HG03457 (cell line): ENCODE data around the gene NDUFA7.
"Not testable (repeated sequence)": the region's sequence is repeated elsewhere in the genome, so short reads cannot be mapped to it uniquely, and the experiment has no call there.

Source experiments
- ATAC-seq: cut with Tn5 transposase; IDR thresholded peaks from one replicate; pipeline ENCODE4 v1.9.1; 2021; ENCODE audit warnings: moderate number of reproducible peaks; ENCODE audit not compliant: unreplicated experiment

Gene NDUFA7

DNA sequence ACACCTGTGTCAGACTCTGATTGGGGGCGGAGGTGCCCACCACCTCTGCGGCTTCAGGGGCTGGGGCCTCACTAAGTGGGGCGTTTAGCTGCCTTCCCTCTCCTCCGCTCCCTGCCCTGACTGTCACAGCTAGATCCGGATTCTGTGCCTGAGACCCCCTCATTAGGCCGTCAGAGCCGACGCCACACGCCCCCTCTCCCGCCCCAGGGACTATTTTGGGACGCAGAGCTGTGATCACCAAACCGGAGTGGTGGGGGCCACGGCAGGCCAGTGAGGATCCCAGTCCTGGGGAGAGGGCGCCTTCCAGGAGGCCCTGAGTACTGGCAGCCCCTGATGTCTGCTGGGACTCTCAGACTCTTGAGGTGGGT is 21.1 kb upstream of the NDUFA7 start:
- no peak for ATAC-seq

DNA sequence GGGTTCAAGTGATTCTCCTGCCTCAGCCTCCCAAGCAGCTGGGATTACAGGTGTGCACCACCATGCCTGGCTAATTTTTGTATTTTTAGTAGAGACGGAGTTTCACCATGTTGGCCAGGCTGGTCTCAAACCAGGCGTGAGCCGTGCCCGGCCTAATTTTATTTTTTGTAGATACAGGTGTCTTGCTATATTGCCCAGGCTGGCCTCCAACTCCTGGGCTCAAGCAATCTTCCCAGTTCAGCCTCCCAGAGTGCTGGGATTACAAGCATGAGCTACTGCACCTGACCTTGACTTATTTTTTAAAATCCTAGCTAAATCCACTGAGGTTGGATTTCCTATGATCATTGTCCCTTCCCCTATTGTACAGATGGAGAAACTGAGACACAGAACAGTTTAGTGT is 20.3 kb upstream of the NDUFA7 start:
- ATAC-seq = not testable (repeated sequence)

DNA sequence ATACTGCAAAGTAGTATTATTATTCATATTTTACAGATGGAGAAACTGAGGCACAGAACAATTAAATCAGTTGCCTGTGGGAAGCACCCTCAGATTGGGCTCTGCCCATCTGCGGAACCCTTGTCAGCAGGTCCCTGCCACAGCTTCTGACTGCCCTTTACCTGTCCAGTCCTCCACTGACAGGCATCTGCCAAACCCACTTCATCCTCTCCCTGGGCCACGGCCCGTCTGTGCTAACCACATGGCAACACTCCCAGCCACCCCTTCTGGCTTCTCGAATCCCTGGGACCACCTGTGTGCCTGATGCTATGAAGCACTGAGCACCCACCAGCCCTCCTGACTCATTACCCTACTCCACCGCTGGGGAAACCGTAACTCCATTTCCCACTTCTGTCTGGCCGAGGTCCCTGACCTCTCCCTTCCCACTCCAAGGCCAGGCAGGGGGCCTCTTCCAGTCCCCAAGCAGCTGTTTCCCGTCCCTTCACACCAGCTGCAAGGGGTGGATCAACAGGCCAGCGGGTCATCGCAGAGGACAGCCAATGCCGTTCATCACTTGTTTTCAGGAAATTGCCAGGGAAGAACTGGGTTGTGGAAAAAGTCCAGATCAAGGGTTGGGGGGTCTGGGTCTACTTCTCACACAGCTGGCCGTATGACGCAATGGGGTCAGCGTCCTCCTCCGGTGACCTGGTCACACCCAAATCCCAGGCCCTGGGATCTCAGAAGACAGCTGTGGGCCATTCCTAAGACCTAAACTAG is 19.3 kb upstream of the NDUFA7 start:
- ATAC-seq = no peak

DNA sequence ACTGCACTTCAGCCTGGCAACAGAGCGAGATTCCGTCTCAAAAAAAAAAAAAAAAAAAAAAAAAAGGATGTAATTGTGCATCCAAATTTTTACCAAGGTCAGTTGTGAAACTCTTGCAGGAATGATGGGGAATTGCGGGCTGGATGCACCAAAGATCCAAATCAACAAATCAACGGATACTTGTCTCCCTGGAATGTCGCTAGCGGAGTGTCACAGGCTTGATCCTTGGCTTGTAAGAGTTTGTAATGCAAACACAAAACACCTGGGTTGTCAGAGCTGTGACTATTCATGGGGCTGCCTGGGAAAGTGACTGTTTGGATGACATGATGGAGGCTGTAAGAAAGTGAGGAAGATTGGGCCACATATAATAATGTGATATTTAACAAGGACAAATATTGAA is 17.7 kb upstream of the NDUFA7 start:
- ATAC-seq = no peak

DNA sequence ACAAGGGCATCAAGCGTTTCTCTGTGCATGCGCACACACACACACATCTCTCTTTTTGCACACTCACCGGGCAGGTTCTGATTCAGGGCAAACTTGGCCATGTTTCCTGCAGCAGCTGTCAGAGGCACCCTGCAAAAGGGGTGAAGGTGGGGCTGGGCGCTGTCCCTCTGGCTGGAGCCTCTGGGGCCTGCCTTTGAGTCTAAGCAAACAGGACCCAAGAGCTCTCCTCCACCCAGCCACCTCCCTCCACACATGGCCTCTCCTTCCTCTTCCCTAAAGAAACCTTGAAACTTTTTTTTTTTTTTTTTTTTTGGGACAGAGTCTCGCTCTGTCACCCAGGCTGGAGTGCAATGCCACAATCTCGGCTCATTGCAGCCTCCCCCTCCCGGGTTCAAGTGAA is 16.6 kb upstream of the NDUFA7 start:
- ATAC-seq = no peak

GRCh38 chr19:8336660-8337059 is 15.5 kb upstream of the NDUFA7 start:
- no peak for ATAC-seq

- no peak for ATAC-seq
Observed at GRCh38 chr19:8336072-8336569, 14.9 kb upstream of the NDUFA7 start.

DNA sequence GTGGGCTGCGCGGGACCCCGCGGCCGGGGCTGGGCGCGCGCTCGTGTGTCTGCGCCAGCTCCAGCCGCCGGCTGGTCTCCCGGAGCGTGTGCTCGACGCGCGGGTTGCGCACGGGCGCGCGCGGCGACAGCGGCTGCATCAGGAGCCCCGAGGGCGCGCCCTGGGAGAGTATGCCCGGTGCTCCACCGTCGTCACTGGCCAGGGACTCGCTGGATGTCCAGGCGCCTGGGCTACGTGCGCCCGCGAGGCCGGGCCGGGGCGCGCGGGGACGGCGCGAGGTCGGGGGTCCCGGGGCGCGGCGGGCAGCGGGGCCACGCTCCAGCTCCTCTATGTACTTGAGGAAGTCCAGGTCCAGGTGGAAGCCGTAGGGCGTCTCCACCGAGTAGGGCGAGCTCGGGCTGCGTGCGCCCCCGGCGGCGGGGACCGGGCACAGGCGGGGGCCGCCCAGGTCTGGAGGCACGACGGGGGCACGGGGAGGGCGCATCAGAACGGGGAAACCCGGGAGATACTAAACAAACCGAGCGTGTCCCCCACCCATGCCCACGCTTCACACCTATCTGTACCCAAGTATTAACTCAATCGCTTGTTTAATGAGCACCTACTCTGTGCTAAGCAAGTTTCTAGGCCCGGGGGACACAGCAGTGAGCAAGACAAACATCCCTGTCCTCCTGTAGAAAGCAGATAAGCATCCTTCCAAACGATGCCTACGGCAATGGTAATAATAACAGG is 14.3 kb upstream of the NDUFA7 start:
- no peak for ATAC-seq

GRCh38 chr19:8334458-8335342 is 13.5 kb upstream of the NDUFA7 start:
- ATAC-seq = no peak

DNA sequence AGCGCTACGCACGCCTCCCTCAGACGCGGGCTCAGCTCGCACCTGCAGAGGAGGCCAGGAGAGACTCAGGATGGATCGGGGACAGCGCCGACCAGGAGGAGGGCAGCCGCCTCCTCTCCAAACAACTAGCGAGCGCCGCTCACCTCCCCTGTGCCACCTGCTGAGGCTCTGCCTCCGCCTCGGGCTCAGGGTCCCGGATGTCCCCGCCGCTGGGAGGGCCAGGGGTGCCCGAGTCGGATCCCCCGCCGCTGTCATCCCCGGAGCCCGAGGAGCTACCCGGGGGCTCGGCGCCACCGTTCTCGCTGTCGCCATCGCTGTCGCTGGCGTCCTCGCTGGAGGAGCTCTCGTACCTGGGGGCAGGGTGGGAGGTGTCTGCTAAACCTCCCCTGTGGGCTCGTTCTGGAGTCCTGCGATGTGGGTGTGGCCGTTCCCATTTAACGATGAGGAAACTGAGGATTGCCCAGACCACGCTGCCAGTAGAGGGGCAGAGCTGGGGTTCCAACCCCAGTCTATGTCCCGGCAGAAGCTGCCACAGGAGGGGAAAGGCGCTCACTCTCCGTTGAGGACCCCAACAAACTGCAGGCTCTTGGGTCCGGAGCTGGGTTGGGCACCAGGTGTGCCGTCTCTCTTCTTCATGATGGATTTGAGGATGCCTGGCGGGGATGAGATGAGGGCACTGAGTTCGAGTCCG is 12.7 kb upstream of the NDUFA7 start:
- ATAC-seq = no peak

DNA sequence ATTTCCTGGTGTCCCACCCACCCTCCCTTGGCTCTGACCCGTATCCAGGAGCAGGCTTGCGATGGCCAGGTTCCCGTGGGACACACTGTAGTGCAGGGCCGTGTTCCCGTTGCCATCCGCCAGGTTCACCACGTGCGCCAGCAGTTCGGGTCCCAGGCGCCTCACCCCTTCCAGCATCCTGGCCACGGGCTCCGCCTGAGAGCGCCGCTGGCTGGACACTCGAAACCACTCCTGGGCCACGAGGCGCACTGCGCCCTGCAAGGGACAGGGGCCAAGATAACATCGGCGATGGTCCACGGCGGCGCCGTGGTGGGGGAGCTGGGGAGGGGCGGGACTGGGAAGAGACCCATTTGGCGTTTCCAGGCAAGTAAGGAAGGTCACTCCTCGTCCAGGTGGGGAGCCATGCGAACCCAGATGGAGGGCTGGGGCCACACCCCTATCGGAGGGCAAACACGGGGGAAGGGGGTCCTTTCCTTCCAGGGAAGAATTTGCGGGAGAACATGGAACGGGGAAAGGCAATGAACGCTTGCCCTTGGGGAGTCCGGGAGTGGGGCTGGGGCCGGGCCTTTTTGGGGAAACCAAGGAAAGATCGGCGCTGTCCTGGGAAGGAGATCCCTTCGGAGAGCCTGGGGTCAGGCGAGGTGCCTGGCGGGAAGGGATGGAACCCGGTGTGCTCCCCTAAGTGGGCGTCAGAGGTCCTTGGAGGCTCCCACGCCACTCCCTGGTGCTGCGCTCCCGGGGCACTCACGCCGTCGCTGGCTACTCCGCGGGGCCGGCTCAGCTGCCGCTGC is 12.0 kb upstream of the NDUFA7 start:
- ATAC-seq = no peak

DNA sequence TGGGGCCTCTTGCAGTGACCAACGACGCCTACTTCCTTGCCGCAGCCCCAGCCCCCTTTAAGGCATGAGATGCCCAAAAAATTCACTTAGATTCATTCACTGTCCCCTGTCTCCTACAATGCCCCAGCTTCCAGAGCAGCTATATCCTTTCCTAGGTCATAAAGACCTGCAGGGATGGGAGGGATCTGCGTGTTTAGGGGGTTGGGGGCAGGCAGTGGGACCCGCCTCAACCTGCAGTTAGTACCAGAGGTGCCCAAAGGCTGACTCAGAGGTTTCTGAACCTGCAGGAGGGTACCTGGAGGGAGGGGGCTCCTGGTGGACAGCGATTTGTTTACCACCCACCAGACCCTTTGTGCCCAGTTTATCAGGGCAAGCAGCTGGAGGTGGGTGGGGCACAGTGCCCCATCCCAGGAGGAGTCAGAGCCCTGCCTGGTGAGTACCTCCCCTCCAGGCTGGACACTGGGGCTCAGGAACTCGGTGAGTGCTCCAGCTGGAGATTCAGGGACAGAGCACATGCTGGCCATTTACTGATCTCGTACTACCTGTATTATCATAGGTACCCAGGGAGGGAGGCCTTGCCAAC is 10.2 kb upstream of the NDUFA7 start:
- ATAC-seq = no peak

- no peak for ATAC-seq
Observed at GRCh38 chr19:8329996-8330395, 8.8 kb upstream of the NDUFA7 start.

GRCh38 chr19:8325454-8325853 is 4.3 kb upstream of the NDUFA7 start:
- ATAC-seq = no peak

DNA sequence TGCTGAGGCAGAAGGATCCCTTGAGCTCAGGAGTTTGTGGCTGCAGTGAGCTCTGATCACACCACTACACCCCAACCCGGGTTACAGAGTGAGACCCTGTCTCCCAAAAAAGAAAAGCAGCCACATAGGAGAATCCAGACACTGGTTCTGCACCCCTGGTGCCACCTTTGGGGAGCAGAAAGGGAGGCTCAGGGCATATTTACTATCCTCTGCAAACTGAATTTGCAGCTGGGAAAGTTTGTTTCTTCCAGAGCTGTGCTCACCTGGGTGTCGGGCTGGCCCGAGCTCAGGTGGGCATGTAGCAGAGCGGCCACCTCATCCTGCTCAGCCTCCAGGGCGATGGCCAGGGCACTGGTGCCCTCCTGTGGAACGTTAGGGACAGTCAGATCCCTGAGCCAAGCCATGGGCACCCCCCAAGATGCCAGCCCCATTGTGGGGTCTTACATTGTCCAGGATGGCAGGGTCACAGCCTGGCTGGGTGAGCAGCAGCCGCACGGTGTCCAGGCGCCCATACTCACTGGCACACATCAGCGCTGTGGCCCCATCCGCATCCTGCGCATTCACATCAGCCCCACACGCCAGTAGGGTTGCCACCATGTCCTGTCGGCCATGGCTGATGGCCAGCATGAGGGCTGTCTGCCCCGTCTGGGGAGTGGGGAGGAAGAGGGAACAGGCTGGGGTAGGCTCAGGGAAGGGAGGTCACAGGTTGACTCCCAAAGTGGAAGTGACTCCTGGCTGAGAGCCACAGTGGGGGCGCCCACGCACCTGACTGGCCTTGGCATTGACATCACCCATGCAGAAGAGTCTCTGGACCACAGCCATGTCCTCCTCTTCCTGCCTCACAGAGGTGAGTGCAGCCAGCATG is 3.2 kb upstream of the NDUFA7 start:
- no peak for ATAC-seq

DNA sequence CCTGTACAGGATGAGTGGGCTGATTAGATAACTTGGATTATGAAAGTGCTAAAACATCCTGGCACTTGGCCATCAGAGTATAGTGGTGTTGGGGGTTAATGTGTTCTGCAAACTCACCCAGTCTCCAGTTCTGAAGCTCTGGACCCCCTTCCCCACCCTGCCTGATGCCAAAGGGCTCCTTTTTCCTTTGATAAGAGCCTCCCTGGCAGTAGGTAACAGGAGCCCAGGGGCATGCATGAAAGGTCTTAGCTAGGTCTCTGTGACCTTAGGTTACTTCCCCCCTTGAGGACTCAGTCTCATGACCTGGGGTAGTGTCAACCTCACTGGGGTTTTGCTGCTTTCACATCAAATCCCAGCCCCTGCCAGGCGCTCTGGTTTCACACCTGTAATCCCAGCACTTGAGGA is 2.6 kb upstream of the NDUFA7 start:
- ATAC-seq = no peak

DNA sequence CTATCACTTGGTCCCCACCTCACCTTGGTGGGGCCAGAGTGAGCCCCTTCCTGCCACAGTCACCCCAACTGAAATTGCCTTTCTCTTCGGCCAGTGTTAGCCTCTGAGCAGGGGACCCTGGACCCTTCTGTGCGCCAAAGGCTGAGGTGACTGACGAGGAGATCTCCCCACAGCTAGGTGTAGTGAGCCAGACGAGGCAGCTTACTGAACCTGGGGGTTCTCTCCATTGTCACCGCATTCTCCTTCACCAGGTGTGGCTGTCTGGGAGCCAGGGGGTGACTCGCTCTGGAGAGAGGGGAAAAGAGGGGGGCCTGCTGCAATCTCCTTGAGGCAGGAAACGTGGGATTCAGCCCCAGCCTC is 1.4 kb upstream of the NDUFA7 start:
- ATAC-seq = no peak

GRCh38 chr19:8321986-8322637 is 937 bp upstream of the NDUFA7 start:
- no peak for ATAC-seq
